ENCODE measurements around the gene AKAP9. TPM values are rescaled to one million over a fixed set of nuclear protein-coding genes. Genes with fewer than 3 reads are reported as not detected.

The AKAP9 gene
- total and polyA plus RNA-seq, 9 of the 15 experiments (the other 6 are each of a cell fraction or from before 2014, with no cell fraction given) = 25.5 to 80.9 (median 46.3) TPM

GRCh38 chr7:91894781-91895480 lies 45.7 kb upstream of the AKAP9 start (continued):
- TF ChIP-seq, protein P1, sequence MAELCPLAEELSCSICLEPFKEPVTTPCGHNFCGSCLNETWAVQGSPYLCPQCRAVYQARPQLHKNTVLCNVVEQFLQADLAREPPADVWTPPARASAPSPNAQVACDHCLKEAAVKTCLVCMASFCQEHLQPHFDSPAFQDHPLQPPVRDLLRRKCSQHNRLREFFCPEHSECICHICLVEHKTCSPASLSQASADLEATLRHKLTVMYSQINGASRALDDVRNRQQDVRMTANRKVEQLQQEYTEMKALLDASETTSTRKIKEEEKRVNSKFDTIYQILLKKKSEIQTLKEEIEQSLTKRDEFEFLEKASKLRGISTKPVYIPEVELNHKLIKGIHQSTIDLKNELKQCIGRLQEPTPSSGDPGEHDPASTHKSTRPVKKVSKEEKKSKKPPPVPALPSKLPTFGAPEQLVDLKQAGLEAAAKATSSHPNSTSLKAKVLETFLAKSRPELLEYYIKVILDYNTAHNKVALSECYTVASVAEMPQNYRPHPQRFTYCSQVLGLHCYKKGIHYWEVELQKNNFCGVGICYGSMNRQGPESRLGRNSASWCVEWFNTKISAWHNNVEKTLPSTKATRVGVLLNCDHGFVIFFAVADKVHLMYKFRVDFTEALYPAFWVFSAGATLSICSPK (IDR thresholded peaks at IDR 0.05; ENCODE audit: borderline replicate concordance) = no peak
- TF ChIP-seq ZNF253 (CRISPR knock-in tag; conservative IDR thresholded peaks at IDR 0.05) (no peak), CBX3 (IDR thresholded peaks at IDR 0.05; ENCODE audit: borderline replicate concordance in 1 of 2, low read length in 2 of 2) (no peak), FOXP1 (CRISPR knock-in tag; IDR thresholded peaks at IDR 0.05) (no peak), CAMTA2 (CRISPR knock-in tag; conservative IDR thresholded peaks at IDR 0.05) (no peak), ZBTB26 (CRISPR knock-in tag; IDR thresholded peaks at IDR 0.05) (no peak), CHAMP1 (IDR thresholded peaks at IDR 0.05) (no peak), ILK (tag; IDR thresholded peaks at IDR 0.05; ENCODE audit: borderline replicate concordance, low read depth) (no peak), NRF1 (conservative IDR thresholded peaks at IDR 0.05 in 1 of 2, IDR thresholded peaks at IDR 0.05 in 1 of 2) (no peak), CHCHD3 (CRISPR knock-in tag; IDR thresholded peaks at IDR 0.05) (no peak), CEBPG (CRISPR knock-in tag; IDR thresholded peaks at IDR 0.05) (no peak), CEBPG (tag; conservative IDR thresholded peaks at IDR 0.05 in 1 of 2, IDR thresholded peaks at IDR 0.05 in 1 of 2) (no peak), ZNF655 (CRISPR knock-in tag; IDR thresholded peaks at IDR 0.05) (no peak), TOE1 (IDR thresholded peaks at IDR 0.05; ENCODE audit: borderline replicate concordance) (no peak), TOE1 (CRISPR knock-in tag; IDR thresholded peaks at IDR 0.05; ENCODE audit: borderline replicate concordance, low read depth) (no peak), KAT8 (IDR thresholded peaks at IDR 0.05; ENCODE audit: low read depth) (no peak), ZNF175 (CRISPR knock-in tag; IDR thresholded peaks at IDR 0.05; ENCODE audit: low read depth) (no peak)
- TF ChIP-seq, protein P2, sequence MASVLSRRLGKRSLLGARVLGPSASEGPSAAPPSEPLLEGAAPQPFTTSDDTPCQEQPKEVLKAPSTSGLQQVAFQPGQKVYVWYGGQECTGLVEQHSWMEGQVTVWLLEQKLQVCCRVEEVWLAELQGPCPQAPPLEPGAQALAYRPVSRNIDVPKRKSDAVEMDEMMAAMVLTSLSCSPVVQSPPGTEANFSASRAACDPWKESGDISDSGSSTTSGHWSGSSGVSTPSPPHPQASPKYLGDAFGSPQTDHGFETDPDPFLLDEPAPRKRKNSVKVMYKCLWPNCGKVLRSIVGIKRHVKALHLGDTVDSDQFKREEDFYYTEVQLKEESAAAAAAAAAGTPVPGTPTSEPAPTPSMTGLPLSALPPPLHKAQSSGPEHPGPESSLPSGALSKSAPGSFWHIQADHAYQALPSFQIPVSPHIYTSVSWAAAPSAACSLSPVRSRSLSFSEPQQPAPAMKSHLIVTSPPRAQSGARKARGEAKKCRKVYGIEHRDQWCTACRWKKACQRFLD (CRISPR knock-in tag; IDR thresholded peaks at IDR 0.05) = no peak
- TF ChIP-seq, protein P3, sequence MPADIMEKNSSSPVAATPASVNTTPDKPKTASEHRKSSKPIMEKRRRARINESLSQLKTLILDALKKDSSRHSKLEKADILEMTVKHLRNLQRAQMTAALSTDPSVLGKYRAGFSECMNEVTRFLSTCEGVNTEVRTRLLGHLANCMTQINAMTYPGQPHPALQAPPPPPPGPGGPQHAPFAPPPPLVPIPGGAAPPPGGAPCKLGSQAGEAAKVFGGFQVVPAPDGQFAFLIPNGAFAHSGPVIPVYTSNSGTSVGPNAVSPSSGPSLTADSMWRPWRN (IDR thresholded peaks at IDR 0.05; ENCODE audit: low read depth) = no peak
